BLaER1 treated with 17β-estradiol and CSF1 and Interleukin-3, amounts not matched to agents 10 nM and 100 nM (cell line): Measurements from ENCODE around the gene AUTS2.
A peak's percentile ranks its signal among the peaks of the same experiment; 100 is the strongest.

Source experiments
- H3K27ac ChIP-seq, 11 experiments: shearing (Covaris generic); formaldehyde crosslinking; 2 replicates each; pipeline ENCODE4 v1.8.1; 2022
- H3K27me3 ChIP-seq, 11 experiments: shearing (Covaris generic); formaldehyde crosslinking; 2 replicates each; pipeline ENCODE4 v1.8.1; 2022
- H3K36me3 ChIP-seq, 11 experiments: shearing (Covaris generic); formaldehyde crosslinking; 2 replicates each; pipeline ENCODE4 v1.8.1; 2022
- H3K4me1 ChIP-seq, 10 experiments: shearing (Covaris generic); formaldehyde crosslinking; 2 replicates each; pipeline ENCODE4 v1.8.1; 2022
- H3K4me2 ChIP-seq, 11 experiments: shearing (Covaris generic); formaldehyde crosslinking; 2 replicates each; pipeline ENCODE4 v1.8.1; 2022
- H3K4me3 ChIP-seq, 10 experiments: shearing (Covaris generic); formaldehyde crosslinking; 2 replicates each; pipeline ENCODE4 v1.8.1; 2022
- H3K9ac ChIP-seq, 11 experiments: shearing (Covaris generic); formaldehyde crosslinking; 2 replicates each; pipeline ENCODE4 v1.8.1; 2022
- H3K9me3 ChIP-seq, 11 experiments: shearing (Covaris generic); formaldehyde crosslinking; replicated peaks in 1 of 11; 2 replicates each; pipeline ENCODE4 v1.8.1; 2022
- H4K20me1 ChIP-seq, 11 experiments: shearing (Covaris generic); formaldehyde crosslinking; 2 replicates each; pipeline ENCODE4 v1.8.1; 2022
- Cebpa-rat ChIP-seq, 11 experiments: shearing (Covaris generic); IDR thresholded peaks; 2 replicates each; pipeline ENCODE4 v1.8.1; 2022

The AUTS2 gene

GRCh38 chr7:70460071-70460470, 861.8 kb downstream of the AUTS2 start:
- peak overlapping the region in 7 of 11 experiments; percentile 24 to 93 (median 86); a peak in 11 of 22 replicates for H3K4me2 ChIP-seq
- H3K9ac ChIP-seq = no peak overlapping the region
- H3K27ac ChIP-seq = no peak overlapping the region
- no peak overlapping the region for H3K4me3 ChIP-seq
- no peaks in the 10 kb centered on the region for H3K9me3 ChIP-seq
- no peaks in the 10 kb centered on the region for H3K27me3 ChIP-seq
- no peak for TF ChIP-seq Cebpa-rat (IDR thresholded peaks at IDR 0.05)
- peaks cover 0 to 3% (median 0%) of the 10 kb centered on the region in 11 experiments; a peak in 2 of 22 replicates for H4K20me1 ChIP-seq
- H3K4me1 ChIP-seq = peaks cover 24 to 65% (median 54%) of the 10 kb centered on the region in 10 experiments
- H3K36me3 ChIP-seq = peaks cover 0 to 5% (median 0%) of the 10 kb centered on the region in 11 experiments; a peak in 3 of 22 replicates

- Histone ChIP-seq H3K27me3 (no peaks in the 10 kb centered on the region), H3K4me2 (peak overlapping the region in 3 of 11 experiments; percentile 85 to 93 (median 86); a peak in 3 of 22 replicates), H3K9me3 (no peaks in the 10 kb centered on the region), H3K4me3 (no peak overlapping the region), H3K36me3 (peaks cover 0 to 5% (median 0%) of the 10 kb centered on the region in 11 experiments; a peak in 3 of 22 replicates), H3K9ac (no peak overlapping the region), H4K20me1 (peaks cover 0 to 3% (median 0%) of the 10 kb centered on the region in 11 experiments; a peak in 2 of 22 replicates), H3K4me1 (peaks cover 24 to 65% (median 54%) of the 10 kb centered on the region in 10 experiments), H3K27ac (no peak overlapping the region)
- TF ChIP-seq Cebpa-rat (IDR thresholded peaks at IDR 0.05) = no peak
These were observed 862.3 kb downstream of the AUTS2 start for GRCh38 chr7:70460562-70460961.

GRCh38 chr7:70463352-70463938, 865.2 kb downstream of the AUTS2 start:
- Histone ChIP-seq H3K27me3 (no peaks in the 10 kb centered on the region), H3K27ac (no peak overlapping the region), H3K4me3 (no peak overlapping the region), H3K4me2 (no peak overlapping the region), H3K9me3 (no peaks in the 10 kb centered on the region), H3K4me1 (peaks cover 5 to 41% (median 27%) of the 10 kb centered on the region in 10 experiments), H3K9ac (no peak overlapping the region), H3K36me3 (peaks cover 0 to 7% (median 0%) of the 10 kb centered on the region in 11 experiments; a peak in 3 of 22 replicates), H4K20me1 (no peaks in the 10 kb centered on the region)
- TF ChIP-seq Cebpa-rat (IDR thresholded peaks at IDR 0.05) = no peak

- no peak overlapping the region for H3K9ac ChIP-seq
- no peaks in the 10 kb centered on the region for H4K20me1 ChIP-seq
- no peak overlapping the region for H3K27ac ChIP-seq
- H3K36me3 ChIP-seq = 0 out of 22 replicates have a peak, but pooled peaks cover 0 to 5% (median 0%) of the 10 kb centered on the region in 11 experiments
- H3K4me2 ChIP-seq = peak overlapping the region in 1 of 11 experiments; percentile 6; a peak in 1 of 22 replicates
- TF ChIP-seq Cebpa-rat (IDR thresholded peaks at IDR 0.05) = no peak
- H3K4me3 ChIP-seq = no peak overlapping the region
- H3K9me3 ChIP-seq = no peaks in the 10 kb centered on the region
- H3K4me1 ChIP-seq = peaks cover 0 to 36% (median 22%) of the 10 kb centered on the region in 10 experiments; a peak in 13 of 20 replicates
- H3K27me3 ChIP-seq = no peaks in the 10 kb centered on the region
These were observed 868.6 kb downstream of the AUTS2 start for GRCh38 chr7:70466725-70467364.

- H3K4me1 ChIP-seq = peaks cover 0 to 22% (median 13%) of the 10 kb centered on the region in 10 experiments; a peak in 13 of 20 replicates
- H3K27me3 ChIP-seq = no peaks in the 10 kb centered on the region
- H3K4me2 ChIP-seq = peak overlapping the region in 8 of 11 experiments; percentile 4 to 55 (median 44); a peak in 13 of 22 replicates
- no peak overlapping the region for H3K4me3 ChIP-seq
- no peaks in the 10 kb centered on the region for H3K9me3 ChIP-seq
- H3K9ac ChIP-seq = no peak overlapping the region
- H3K36me3 ChIP-seq = peaks cover 0 to 9% (median 0%) of the 10 kb centered on the region in 11 experiments; a peak in 2 of 22 replicates
- H3K27ac ChIP-seq = no peak overlapping the region
- no peaks in the 10 kb centered on the region for H4K20me1 ChIP-seq
- TF ChIP-seq Cebpa-rat (IDR thresholded peaks at IDR 0.05) = no peak
These were observed 872.5 kb downstream of the AUTS2 start for GRCh38 chr7:70470746-70471145.

GRCh38 chr7:70472601-70473237, 874.4 kb downstream of the AUTS2 start:
- H4K20me1 ChIP-seq = no peaks in the 10 kb centered on the region
- H3K4me2 ChIP-seq = no peak overlapping the region
- H3K4me3 ChIP-seq = no peak overlapping the region
- peaks cover 0 to 8% (median 0%) of the 10 kb centered on the region in 11 experiments; a peak in 3 of 22 replicates for H3K36me3 ChIP-seq
- no peak for TF ChIP-seq Cebpa-rat (IDR thresholded peaks at IDR 0.05)
- H3K9me3 ChIP-seq = no peaks in the 10 kb centered on the region
- H3K9ac ChIP-seq = no peak overlapping the region
- no peaks in the 10 kb centered on the region for H3K27me3 ChIP-seq
- H3K4me1 ChIP-seq = peaks cover 0 to 19% (median 12%) of the 10 kb centered on the region in 10 experiments; a peak in 13 of 20 replicates
- H3K27ac ChIP-seq = no peak overlapping the region

GRCh38 chr7:70474639-70475234, 876.5 kb downstream of the AUTS2 start:
- Histone ChIP-seq H4K20me1 (no peaks in the 10 kb centered on the region), H3K4me3 (no peak overlapping the region), H3K4me2 (no peak overlapping the region), H3K4me1 (peaks cover 0 to 17% (median 12%) of the 10 kb centered on the region in 10 experiments; a peak in 13 of 20 replicates), H3K27ac (no peak overlapping the region), H3K9ac (no peak overlapping the region), H3K27me3 (no peaks in the 10 kb centered on the region), H3K9me3 (no peaks in the 10 kb centered on the region), H3K36me3 (peaks cover 0 to 9% (median 2%) of the 10 kb centered on the region in 11 experiments; a peak in 5 of 22 replicates)
- no peak for TF ChIP-seq Cebpa-rat (IDR thresholded peaks at IDR 0.05)

- peaks cover 0 to 13% (median 2%) of the 10 kb centered on the region in 11 experiments; a peak in 6 of 22 replicates for H3K36me3 ChIP-seq
- no peak overlapping the region for H3K4me3 ChIP-seq
- H3K4me2 ChIP-seq = no peak overlapping the region
- no peaks in the 10 kb centered on the region for H4K20me1 ChIP-seq
- H3K27me3 ChIP-seq = no peaks in the 10 kb centered on the region
- no peak overlapping the region for H3K9ac ChIP-seq
- H3K4me1 ChIP-seq = no peaks in the 10 kb centered on the region
- TF ChIP-seq Cebpa-rat (IDR thresholded peaks at IDR 0.05) = no peak
- H3K27ac ChIP-seq = no peak overlapping the region
- no peaks in the 10 kb centered on the region for H3K9me3 ChIP-seq
These were observed 879.0 kb downstream of the AUTS2 start for GRCh38 chr7:70477036-70478010.
